Measurements from ENCODE around the gene PLA2G6. TPM values are rescaled to one million over a fixed set of nuclear protein-coding genes. Genes with fewer than 3 reads are reported as not detected.

PLA2G6 gene
- total RNA-seq, 1 donor from 2014 or later: 35.8 TPM

- Histone ChIP-seq H3K4me1 (no peaks in the 10 kb centered on the region), H3K9me3 (no peaks in the 10 kb centered on the region), H3K4me3 (no peak overlapping the region), H3K27ac (no peak overlapping the region), H3K36me3 (no peaks in the 10 kb centered on the region), H3K27me3 (no peaks in the 10 kb centered on the region)
- intact Hi-C loops (cut with DNase I): no loop called here
- no peak for TF ChIP-seq POLR2AphosphoS5 (IDR thresholded peaks at IDR 0.05; ENCODE audit: insufficient read depth in 1 of 2, low read depth in 1 of 2)
- TF ChIP-seq POLR2A (IDR thresholded peaks at IDR 0.05): no peak
- TF ChIP-seq CTCF (IDR thresholded peaks at IDR 0.05): no peak
- no peak for DNase-seq (ENCODE audit: extremely low spot score in 2 of 2)
These were observed 78.0 kb downstream of the PLA2G6 start for GRCh38 chr22:38103641-38104040.

GRCh38 chr22:38098410-38099249 is 83.0 kb downstream of the PLA2G6 start:
- intact Hi-C loops (cut with DNase I): no loop called here
- Histone ChIP-seq H3K36me3 (no peaks in the 10 kb centered on the region), H3K9me3 (no peaks in the 10 kb centered on the region), H3K27ac (no peak overlapping the region), H3K27me3 (no peaks in the 10 kb centered on the region), H3K4me1 (no peaks in the 10 kb centered on the region), H3K4me3 (no peak overlapping the region)
- no peak for DNase-seq (ENCODE audit: extremely low spot score in 2 of 2)
- TF ChIP-seq POLR2AphosphoS5 (IDR thresholded peaks at IDR 0.05; ENCODE audit: insufficient read depth in 1 of 2, low read depth in 1 of 2) (no peak), POLR2A (IDR thresholded peaks at IDR 0.05) (no peak), CTCF (IDR thresholded peaks at IDR 0.05) (no peak)

- no peak for DNase-seq (ENCODE audit: extremely low spot score in 2 of 2)
- Histone ChIP-seq H3K36me3 (no peaks in the 10 kb centered on the region), H3K27me3 (no peaks in the 10 kb centered on the region), H3K4me3 (no peak overlapping the region), H3K27ac (no peak overlapping the region), H3K9me3 (no peaks in the 10 kb centered on the region), H3K4me1 (no peaks in the 10 kb centered on the region)
- intact Hi-C loops (cut with DNase I): no loop called here
- TF ChIP-seq CTCF (IDR thresholded peaks at IDR 0.05) (no peak), POLR2AphosphoS5 (IDR thresholded peaks at IDR 0.05; ENCODE audit: insufficient read depth in 1 of 2, low read depth in 1 of 2) (no peak), POLR2A (IDR thresholded peaks at IDR 0.05) (no peak)
These were observed 83.8 kb downstream of the PLA2G6 start for GRCh38 chr22:38097557-38098409.

- Histone ChIP-seq H3K4me1 (no peaks in the 10 kb centered on the region), H3K9me3 (no peaks in the 10 kb centered on the region), H3K36me3 (no peaks in the 10 kb centered on the region), H3K4me3 (no peak overlapping the region), H3K27ac (no peak overlapping the region), H3K27me3 (no peaks in the 10 kb centered on the region)
- intact Hi-C loops (cut with DNase I): no loop called here
- TF ChIP-seq CTCF (IDR thresholded peaks at IDR 0.05) (no peak), POLR2A (IDR thresholded peaks at IDR 0.05) (no peak), POLR2AphosphoS5 (IDR thresholded peaks at IDR 0.05; ENCODE audit: insufficient read depth in 1 of 2, low read depth in 1 of 2) (no peak)
- DNase-seq (ENCODE audit: extremely low spot score in 2 of 2): no peak
These were observed 84.6 kb downstream of the PLA2G6 start for GRCh38 chr22:38097058-38097457.
